Muscle layer of duodenum (tissue), 2 donors: Measurements from ENCODE around the gene GPR158.
"Not testable (repeated sequence)": the region's sequence is repeated elsewhere in the genome, so short reads cannot be mapped to it uniquely, and the experiment has no call there.

Experiments
- H3K27ac ChIP-seq: one replicate; pipeline ENCODE4 v1.7.0; 2013; ENCODE audit warnings: mild to moderate bottlenecking, low read length
- H3K27me3 ChIP-seq: one replicate; pipeline ENCODE4 v1.7.0; 2013; ENCODE audit warnings: low read depth, mild to moderate bottlenecking, control low read depth, low read length
- H3K36me3 ChIP-seq, 2 donors: one replicate each; pipeline ENCODE4 v1.7.0; 2013; ENCODE audit warnings: low read length in 2 of 2, control low read depth in 1 of 2, mild to moderate bottlenecking in 1 of 2; ENCODE audit not compliant: insufficient read depth in 2 of 2, control insufficient read depth in 1 of 2
- H3K4me1 ChIP-seq, 2 donors: one replicate each; pipeline ENCODE4 v1.7.0; 2013; ENCODE audit warnings: low read length in 2 of 2, mild to moderate bottlenecking in 2 of 2, control low read depth in 1 of 2, moderate library complexity in 1 of 2; ENCODE audit not compliant: insufficient read depth in 2 of 2, control insufficient read depth in 1 of 2
- H3K4me3 ChIP-seq, 2 donors: one replicate each; pipeline ENCODE4 v1.7.0; 2013; ENCODE audit warnings: low read length in 2 of 2, low read depth in 1 of 2, mild to moderate bottlenecking in 1 of 2
- H3K9me3 ChIP-seq, 2 donors: one replicate each; pipeline ENCODE4 v1.7.0; 2013; ENCODE audit warnings: low read length in 2 of 2, control low read depth in 1 of 2, mild to moderate bottlenecking in 1 of 2; ENCODE audit not compliant: control insufficient read depth in 1 of 2
- donor health status: healthy.

GPR158 gene

GRCh38 chr10:25306386-25306785 is 131.6 kb downstream of the GPR158 start:
- no peaks in the 10 kb centered on the region for H3K27me3 ChIP-seq
- no peak overlapping the region for H3K4me3 ChIP-seq
- no peak overlapping the region for H3K27ac ChIP-seq
- no peaks in the 10 kb centered on the region for H3K36me3 ChIP-seq
- H3K4me1 ChIP-seq = no peaks in the 10 kb centered on the region
- peaks cover 0 to 8% of the 10 kb centered on the region in 2 donors for H3K9me3 ChIP-seq

- no peaks in the 10 kb centered on the region for H3K36me3 ChIP-seq
- no peaks in the 10 kb centered on the region for H3K27me3 ChIP-seq
- H3K9me3 ChIP-seq = peaks cover 0 to 8% of the 10 kb centered on the region in 2 donors
- H3K4me1 ChIP-seq = no peaks in the 10 kb centered on the region
- H3K27ac ChIP-seq = no peak overlapping the region
- no peak overlapping the region for H3K4me3 ChIP-seq
These were observed 133.5 kb downstream of the GPR158 start for GRCh38 chr10:25308278-25308677.

GRCh38 chr10:25317596-25318211 is 142.9 kb downstream of the GPR158 start:
- H3K27me3 ChIP-seq = not testable (repeated sequence)

GRCh38 chr10:25327273-25327672 is 152.5 kb downstream of the GPR158 start:
- no peaks in the 10 kb centered on the region for H3K27me3 ChIP-seq
- H3K36me3 ChIP-seq = no peaks in the 10 kb centered on the region
- no peaks in the 10 kb centered on the region for H3K4me1 ChIP-seq
- no peak overlapping the region for H3K27ac ChIP-seq
- peaks cover 0 to 5% of the 10 kb centered on the region in 2 donors for H3K9me3 ChIP-seq
- H3K4me3 ChIP-seq = no peak overlapping the region

More at GRCh38 chr10:25317596-25318211, 142.9 kb downstream of the GPR158 start:
- H3K4me1 ChIP-seq, H3K27ac ChIP-seq, H3K9me3 ChIP-seq, H3K4me3 ChIP-seq, H3K36me3 ChIP-seq: not testable (repeated sequence)

GRCh38 chr10:25328361-25328760 is 153.6 kb downstream of the GPR158 start:
- Histone ChIP-seq H3K4me3 (no peak overlapping the region), H3K27me3 (no peaks in the 10 kb centered on the region), H3K27ac (no peak overlapping the region), H3K4me1 (no peaks in the 10 kb centered on the region), H3K9me3 (peaks cover 0 to 1% of the 10 kb centered on the region in 2 donors), H3K36me3 (no peaks in the 10 kb centered on the region)

GRCh38 chr10:25329587-25329986 is 154.8 kb downstream of the GPR158 start:
- H3K9me3 ChIP-seq, H3K4me3 ChIP-seq, H3K27ac ChIP-seq, H3K27me3 ChIP-seq, H3K4me1 ChIP-seq, H3K36me3 ChIP-seq: not testable (repeated sequence)

GRCh38 chr10:25334445-25334844 is 159.6 kb downstream of the GPR158 start:
- Histone ChIP-seq H3K36me3 (no peaks in the 10 kb centered on the region), H3K9me3 (no peaks in the 10 kb centered on the region), H3K4me1 (no peaks in the 10 kb centered on the region), H3K4me3 (no peak overlapping the region), H3K27ac (no peak overlapping the region), H3K27me3 (no peaks in the 10 kb centered on the region)

GRCh38 chr10:25336330-25336729 is 161.5 kb downstream of the GPR158 start:
- H3K27me3 ChIP-seq = no peaks in the 10 kb centered on the region
- no peaks in the 10 kb centered on the region for H3K9me3 ChIP-seq
- no peaks in the 10 kb centered on the region for H3K36me3 ChIP-seq
- no peak overlapping the region for H3K27ac ChIP-seq
- no peak overlapping the region for H3K4me3 ChIP-seq
- H3K4me1 ChIP-seq = no peaks in the 10 kb centered on the region

- no peaks in the 10 kb centered on the region for H3K36me3 ChIP-seq
- no peaks in the 10 kb centered on the region for H3K4me1 ChIP-seq
- no peaks in the 10 kb centered on the region for H3K9me3 ChIP-seq
- H3K27ac ChIP-seq = no peak overlapping the region
- H3K4me3 ChIP-seq = no peak overlapping the region
- H3K27me3 ChIP-seq = no peaks in the 10 kb centered on the region
These were observed 163.5 kb downstream of the GPR158 start for GRCh38 chr10:25338271-25338670.

GRCh38 chr10:25339966-25340365 is 165.2 kb downstream of the GPR158 start:
- no peak overlapping the region for H3K4me3 ChIP-seq

GRCh38 chr10:25349520-25349919 is 174.7 kb downstream of the GPR158 start:
- peaks cover 0 to 3% of the 10 kb centered on the region in 2 donors for H3K9me3 ChIP-seq
- H3K27me3 ChIP-seq = no peaks in the 10 kb centered on the region
- no peak overlapping the region for H3K27ac ChIP-seq
- no peaks in the 10 kb centered on the region for H3K4me1 ChIP-seq
- H3K36me3 ChIP-seq = no peaks in the 10 kb centered on the region
- no peak overlapping the region for H3K4me3 ChIP-seq

More at GRCh38 chr10:25339966-25340365, 165.2 kb downstream of the GPR158 start:
- H3K27ac ChIP-seq = no peak overlapping the region
- no peaks in the 10 kb centered on the region for H3K27me3 ChIP-seq
- H3K36me3 ChIP-seq = no peaks in the 10 kb centered on the region
- no peaks in the 10 kb centered on the region for H3K4me1 ChIP-seq
- no peaks in the 10 kb centered on the region for H3K9me3 ChIP-seq

GRCh38 chr10:25356609-25357008 is 181.8 kb downstream of the GPR158 start:
- Histone ChIP-seq H3K9me3 (peaks cover 3 to 27% of the 10 kb centered on the region in 2 donors), H3K36me3 (no peaks in the 10 kb centered on the region), H3K4me3 (no peak overlapping the region), H3K27me3 (no peaks in the 10 kb centered on the region), H3K27ac (no peak overlapping the region), H3K4me1 (no peaks in the 10 kb centered on the region)
